Measurements from ENCODE around the gene CBLN4.

Gene CBLN4

DNA sequence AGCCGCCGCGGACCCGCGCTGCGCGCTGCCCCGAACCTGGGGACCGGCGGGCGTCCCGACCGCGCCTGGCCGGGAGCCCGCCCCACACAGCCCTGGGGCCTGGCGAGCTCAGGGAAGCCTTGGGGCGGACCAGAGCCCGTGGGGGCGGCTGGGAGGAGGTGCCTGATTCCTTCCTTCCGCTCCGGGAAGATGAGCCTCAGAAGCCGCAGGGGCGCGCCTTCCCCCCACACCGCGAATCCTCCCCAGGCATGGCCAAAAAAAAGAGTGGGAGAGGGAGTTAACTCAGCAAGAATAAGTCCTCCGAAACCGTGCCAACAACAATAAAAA is at the start of gene CBLN4:
Gene CBLN4, minus strand, starts transcription at position 131 of the 327 bp plus-strand sequence. CDS start 1,348 bp downstream, outside the sequence.
- no peak for DNase-seq (ENCODE audit: low read depth, low spot score)

DNA sequence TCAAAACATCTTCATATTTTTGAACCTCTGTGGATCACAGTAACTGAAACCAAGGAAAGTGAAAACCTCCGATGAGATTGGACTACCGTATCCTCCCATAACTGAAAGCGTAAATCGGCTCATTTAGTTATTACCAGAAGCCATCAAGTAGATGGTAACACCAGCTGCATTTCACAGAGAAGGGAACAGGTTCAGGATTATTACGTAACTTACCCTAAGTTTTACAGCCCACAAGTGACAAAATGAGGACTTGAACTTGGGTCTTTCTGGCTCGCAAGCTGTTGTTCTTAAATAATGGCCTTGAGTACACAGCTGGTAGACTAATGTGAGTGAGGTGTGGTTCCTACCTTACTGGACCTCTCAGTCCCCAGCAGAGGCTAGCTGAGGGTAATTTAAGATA is 37.9 kb upstream of the CBLN4 start:
- DNase-seq (ENCODE audit: low read depth, low spot score) = no peak

DNA sequence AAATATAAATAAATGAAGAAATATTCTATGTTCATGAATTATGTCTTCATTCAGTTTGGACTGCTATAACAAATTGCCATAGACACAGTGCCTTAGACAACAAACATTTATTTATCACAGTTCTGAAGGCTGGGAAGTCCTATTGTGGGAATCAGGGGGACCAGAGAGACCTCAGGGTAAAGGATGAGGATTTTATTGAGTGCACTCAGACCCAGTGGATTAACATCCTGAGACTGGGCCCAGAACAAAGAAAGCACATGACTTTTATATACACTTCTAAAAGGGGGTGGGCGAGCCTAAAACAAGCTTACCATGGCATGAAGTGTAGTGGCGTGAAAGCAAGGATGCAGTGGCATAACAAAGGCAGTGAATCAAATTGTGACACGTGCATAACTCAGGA is 26.9 kb upstream of the CBLN4 start:
- DNase-seq (ENCODE audit: low read depth, low spot score) = no peak

DNA sequence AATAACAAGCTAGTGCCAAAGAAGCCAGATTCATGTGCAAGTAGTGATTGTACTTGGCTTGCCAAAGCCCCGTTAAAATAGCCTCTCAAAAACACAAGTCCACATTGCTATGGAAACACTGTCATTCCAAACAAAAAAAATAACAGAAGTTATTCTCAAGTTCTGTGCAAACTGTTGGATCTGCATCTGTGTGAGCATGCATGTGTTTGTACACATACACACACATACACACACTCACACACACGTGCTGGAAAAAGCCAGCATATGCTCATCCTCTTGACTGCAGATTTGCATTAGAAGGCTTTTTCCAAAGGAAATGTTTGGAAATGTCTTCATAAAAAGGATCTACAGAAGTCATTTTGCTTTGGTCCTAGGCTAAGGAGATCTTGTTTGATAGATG is 13.4 kb upstream of the CBLN4 start:
- no peak for DNase-seq (ENCODE audit: low read depth, low spot score)

DNA sequence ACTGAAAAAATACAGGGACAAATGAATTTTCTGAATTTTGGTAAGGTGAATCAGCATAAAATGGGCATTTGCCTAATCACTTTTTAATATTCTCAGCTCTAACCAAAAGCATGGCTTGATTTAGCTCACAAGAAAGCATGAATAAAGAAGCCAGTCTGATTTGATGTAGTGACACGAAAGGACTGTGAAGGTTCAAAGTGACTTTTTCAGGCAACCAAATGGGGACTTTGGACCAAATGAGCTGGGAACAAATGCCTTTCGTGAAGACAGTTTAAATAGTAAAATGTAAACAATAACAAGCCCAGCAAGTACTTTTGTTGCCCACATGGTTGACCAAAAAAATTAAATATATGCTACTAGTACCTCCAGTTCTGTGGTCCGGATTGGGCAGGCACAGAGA is 12.9 kb upstream of the CBLN4 start:
- no peak for DNase-seq (ENCODE audit: low read depth, low spot score)

DNA sequence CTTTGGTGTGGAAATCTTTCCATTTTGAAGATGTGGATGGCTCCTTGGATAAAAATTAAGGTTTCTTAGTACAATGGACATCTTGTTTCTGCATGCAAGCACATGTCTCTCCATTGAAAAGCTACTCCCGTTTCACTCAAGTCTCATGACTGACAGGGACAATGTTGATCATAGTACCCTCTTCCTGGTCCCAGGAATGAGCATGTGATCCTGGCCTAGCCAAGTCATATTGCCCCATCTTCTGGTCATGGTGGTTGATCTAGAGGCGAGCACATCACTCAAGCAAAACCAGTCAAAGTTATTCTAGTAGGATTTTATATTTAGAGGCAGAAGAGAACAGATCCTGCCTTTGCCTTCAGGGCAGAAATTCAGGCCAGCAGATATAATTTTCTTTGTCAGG is 12.2 kb upstream of the CBLN4 start:
- no peak for DNase-seq (ENCODE audit: low read depth, low spot score)

DNA sequence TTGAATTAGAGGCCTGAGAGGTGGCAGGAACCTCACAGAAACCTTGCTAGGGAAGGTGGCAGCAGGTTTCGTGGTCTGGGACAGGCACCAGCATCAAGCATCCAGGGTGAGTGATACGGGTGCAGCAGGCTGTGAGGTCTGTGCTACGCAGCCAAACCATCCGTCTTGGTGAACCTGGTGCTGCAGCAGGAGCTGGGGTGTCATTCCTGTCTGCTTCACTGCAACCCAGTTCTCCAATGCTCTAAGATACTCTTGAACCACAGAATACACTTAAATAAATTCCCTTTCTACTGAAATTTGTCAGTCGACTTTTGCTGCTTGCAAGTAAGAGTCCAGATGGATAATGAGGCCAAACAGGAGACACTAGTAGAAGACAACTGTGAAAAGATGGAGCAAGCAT is 9.7 kb upstream of the CBLN4 start:
- no peak for DNase-seq (ENCODE audit: low read depth, low spot score)

DNA sequence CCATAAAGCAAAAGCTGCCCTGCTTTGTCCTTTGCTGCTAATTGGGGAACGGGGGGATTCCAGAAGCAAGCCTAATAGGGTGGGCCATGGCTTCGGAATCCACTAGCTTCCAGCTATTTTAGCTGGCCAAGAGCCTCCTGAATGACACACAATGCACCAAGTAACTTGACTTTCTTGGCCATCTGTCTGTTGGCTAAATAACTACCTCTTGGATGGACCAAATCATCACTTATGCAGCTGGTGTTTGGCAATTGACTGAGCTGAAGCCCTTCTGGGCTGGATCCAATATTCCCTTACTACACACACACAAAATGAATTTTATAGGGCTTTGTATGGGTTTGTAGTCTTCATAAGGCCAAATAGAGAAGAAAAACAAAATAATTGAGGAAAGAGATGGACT is 8.8 kb upstream of the CBLN4 start:
- DNase-seq (ENCODE audit: low read depth, low spot score) = no peak

DNA sequence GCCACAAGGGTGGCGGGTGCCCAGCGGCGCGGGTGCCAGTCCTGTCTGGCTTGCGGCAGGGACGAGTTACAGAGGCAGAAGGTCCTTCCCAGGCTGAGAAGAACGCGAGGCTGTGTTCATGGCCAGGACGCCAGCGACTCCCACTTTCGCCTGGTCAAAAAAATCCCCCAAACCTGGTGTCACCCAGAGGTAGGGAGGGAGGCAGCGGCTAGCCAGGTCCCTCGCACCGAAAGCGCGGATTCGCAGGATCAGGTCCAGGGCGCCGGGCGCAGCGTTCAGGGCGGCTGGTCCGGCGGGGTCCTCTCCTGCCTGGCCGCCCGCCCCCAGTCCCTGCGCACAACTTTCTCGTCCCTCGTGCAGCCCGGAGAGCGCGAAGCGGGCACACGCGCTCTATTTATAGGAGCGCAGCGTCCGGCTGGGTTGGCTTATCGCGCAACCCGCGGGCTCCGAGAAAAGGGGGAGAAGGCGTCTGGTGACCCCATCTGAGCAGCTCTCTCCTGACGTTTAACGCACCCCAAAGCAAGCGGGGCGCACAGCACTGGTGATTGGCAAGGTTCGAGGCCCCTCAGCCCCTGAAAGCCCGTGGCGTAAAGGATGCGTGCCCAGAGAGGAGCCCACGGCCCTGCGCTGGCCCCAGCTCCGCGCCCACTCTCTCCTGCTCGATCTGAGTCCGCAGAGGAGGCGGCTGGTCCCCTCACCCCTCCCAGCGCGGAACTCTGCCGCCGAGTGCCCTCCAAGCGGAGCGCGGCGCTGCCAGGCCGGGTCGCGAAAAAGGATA is 519 bp downstream of the CBLN4 start:
- DNase-seq (ENCODE audit: low read depth, low spot score) = no peak

DNA sequence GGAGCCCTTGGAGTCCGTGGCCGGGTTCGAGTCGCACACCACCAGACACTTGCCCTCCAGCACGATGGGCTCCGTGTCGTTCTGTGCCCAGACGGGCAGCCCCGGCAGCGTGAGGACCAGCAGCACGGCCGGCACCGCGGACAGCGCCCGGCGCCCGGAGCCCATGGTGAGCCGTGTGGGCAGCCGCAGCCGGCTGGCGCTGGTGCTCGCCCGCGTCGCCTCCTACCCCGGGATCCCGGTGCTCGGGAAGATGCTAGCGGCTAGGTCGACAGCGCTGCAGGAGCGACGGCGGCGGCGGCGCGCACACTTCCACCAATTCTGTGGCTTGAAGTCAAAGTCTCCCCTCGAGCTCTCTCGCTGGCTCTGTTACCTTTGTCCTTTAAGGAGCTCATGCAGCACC is 1.3 kb downstream of the CBLN4 start:
- no peak for DNase-seq (ENCODE audit: low read depth, low spot score)

DNA sequence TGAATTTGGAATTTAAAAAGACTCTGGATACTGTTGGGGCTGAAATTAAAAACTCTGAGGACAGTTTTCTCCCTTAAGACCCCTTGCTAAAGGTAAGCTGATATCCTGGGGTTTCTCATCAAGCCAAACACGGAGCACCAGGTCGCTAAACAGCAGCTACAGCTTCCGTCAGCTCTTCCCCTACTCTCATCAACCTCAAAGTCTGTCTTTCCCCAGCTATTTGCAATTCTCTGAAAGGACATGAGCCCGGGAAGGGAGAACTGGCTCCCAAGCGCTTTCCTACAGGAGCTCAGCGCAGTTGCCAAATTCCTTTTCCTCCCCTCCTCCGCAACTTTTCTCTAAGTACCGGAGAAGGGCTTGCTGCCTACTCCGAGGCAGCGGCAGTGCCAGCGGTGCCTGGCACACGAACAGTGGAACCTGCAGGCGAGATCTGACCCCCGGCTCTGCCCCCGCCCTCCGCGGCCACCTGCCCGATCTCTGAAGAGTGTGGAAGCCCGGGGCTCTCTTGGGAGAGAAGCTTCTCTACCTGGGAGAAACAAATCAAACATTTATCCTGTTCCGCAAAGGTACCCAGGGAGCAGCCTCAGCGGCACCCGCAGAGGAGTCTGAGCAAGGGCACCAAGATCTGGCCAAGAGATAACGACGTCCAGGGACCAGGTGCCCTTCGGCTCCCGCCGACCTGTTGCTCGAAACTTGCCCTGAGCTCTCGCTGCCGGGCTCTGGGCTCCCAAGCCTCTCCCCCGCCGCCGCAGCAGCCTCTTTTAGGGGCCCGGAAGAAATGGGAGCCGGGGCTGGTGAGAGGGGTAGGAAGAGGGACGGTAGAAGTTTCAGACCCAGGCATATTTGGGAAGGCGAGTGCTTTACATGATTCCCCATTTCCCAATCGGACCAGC is 2.2 kb downstream of the CBLN4 start:
- DNase-seq (ENCODE audit: low read depth, low spot score) = no peak

DNA sequence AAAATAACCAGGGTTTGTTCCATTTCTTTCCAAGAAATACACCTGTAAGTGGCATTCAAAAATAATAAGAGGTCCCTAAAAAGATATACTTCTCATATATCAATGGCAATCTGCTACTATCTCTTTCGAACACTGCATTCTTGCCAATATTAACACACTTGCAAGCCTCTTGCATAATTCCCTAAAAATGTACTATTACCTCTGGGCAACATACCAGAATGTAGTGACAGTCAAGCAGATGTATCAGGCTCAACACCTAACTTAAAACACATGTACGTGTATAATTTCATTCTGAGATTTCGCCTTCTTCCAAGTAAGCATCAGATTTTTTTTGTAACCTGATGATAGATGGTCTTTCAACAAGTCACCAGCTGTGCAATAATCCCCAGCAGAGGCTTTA is 3.4 kb downstream of the CBLN4 start:
- DNase-seq (ENCODE audit: low read depth, low spot score) = no peak

DNA sequence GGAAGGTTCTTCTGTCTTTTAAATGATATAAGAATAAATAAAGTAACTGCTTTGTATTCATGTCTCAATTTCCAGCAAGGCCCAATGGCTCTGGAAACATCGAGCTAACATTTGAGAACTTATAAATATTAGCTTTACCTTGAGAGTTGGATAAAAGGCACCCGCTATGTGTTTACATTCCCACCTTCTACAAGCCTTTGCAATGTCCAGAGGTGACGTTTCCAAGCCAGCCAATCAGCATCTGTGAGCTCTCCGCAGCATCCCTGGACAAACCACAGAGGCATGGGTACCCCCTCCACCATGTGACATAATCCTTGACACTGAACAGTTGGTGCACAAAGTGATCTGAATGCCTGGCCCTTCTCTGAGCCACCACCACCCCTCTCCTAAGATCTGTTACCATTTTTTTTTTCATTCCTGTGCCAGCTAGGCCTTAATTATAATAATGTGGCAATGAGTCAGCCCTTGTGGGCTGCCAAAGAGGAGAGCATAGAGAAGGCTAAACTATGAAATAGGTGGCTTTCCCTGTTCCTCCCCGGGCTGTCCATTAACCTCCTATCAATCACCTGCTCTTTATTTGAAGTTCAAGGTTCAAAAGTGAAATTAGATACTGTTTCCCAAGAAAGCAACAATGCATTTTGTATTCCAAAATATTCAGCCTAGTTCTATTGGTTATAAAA is 4.1 kb downstream of the CBLN4 start:
- DNase-seq (ENCODE audit: low read depth, low spot score) = no peak

DNA sequence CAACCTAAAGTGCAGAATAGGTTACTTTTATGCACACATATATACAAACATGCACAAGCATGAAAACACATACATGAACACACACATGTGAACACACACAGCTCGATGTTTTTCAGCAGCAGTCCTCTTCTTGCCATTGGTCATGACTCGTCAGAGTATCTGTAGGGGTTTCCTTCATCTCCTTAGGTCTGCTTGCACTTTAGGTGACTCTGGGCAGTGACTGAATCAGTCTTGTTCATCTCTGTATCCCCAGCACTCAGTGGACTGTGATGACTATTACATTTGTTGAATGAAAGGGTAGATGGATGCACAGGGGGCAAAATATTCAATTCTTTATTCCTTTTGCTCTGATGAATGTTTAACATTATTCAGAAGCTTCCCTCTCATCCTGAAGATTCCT is 26.8 kb downstream of the CBLN4 start:
- DNase-seq (ENCODE audit: low read depth, low spot score) = no peak

DNA sequence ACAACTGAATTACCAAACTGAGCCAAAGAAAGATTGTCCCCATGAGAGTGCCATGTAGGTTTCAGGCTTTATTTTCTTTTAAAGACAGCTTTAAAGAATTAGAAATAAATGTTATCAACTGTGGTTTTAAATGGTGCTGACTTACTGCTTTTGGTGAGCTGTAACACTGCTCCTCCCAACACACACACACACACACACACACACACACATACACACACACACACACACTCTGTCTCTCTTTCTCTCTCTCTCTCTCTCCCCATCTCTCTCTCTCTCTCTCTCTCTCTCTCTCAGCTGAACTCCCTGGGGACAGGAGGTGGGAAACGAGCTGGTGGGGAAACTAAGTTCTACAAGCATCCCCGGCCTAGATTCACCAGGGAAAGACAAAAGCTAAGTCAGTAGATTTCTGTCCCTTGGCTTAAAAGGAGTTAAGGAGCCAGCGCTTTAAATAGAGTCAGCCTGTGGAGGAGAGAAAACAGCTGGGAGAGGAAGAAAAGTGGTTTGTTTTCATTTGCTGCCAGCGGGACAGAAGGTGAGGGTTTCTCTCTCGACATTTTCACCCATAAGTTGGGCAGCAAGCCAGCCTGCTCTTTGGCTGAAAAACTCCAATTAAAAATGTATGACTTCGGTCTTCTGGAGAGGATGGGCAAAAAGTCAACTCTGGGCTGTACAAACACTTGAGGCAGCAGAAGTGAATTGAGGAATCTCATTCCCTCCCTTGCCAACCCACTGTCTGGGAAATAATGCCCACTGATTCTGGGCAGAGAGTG is 27.4 kb downstream of the CBLN4 start:
- DNase-seq (ENCODE audit: low read depth, low spot score) = no peak

DNA sequence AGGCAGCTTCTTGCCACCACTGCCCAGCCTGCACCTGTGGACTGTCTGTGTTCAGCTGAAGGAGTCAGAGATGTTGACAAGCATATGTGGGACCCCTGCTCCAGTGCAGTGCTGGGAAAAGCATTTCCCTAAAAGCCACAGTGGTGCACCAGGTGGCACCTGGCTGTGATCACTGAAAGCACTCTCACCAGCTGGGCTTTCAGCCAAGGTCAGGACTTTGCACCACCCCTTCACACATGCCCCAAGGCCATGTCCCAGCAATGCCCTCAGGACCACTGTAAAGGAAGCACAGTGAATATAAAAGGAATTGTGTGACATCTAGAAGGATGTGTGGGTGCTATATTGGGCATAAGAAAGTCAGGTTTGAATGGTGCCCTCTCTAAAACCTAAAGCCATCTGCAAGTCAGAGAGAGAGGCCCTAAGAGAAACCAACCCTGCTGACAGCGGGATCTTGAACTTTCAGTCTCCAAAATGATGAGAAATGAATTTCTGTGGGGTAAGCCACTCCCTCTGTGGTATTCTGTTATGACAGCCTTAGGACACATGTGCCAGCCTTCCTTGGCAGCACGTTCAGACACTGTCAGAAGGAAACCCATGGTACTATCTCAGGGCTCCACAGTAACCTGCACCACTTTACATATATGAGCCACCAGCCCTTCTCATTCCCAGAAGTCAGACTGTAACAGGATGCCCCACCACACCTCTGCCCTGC is 30.7 kb downstream of the CBLN4 start:
- DNase-seq (ENCODE audit: low read depth, low spot score) = no peak

DNA sequence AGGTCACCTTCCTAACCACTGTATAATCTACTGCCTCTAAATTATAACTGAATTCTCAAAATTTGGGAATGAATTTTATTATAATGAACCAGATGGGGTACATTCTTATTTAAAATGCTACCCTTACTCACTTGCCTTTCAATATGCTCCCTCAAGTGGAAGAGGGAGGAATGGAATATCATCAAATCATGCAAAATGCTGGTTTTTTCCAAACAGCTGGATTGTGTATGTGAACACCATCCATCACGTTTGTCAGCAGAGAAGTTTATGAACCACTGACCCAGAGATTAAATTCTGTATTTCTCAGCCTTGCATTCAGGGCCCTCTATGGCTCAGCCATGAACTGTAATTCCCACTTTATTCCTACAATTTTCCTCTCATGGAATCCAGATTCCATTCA is 40.5 kb downstream of the CBLN4 start:
- no peak for DNase-seq (ENCODE audit: low read depth, low spot score)

DNA sequence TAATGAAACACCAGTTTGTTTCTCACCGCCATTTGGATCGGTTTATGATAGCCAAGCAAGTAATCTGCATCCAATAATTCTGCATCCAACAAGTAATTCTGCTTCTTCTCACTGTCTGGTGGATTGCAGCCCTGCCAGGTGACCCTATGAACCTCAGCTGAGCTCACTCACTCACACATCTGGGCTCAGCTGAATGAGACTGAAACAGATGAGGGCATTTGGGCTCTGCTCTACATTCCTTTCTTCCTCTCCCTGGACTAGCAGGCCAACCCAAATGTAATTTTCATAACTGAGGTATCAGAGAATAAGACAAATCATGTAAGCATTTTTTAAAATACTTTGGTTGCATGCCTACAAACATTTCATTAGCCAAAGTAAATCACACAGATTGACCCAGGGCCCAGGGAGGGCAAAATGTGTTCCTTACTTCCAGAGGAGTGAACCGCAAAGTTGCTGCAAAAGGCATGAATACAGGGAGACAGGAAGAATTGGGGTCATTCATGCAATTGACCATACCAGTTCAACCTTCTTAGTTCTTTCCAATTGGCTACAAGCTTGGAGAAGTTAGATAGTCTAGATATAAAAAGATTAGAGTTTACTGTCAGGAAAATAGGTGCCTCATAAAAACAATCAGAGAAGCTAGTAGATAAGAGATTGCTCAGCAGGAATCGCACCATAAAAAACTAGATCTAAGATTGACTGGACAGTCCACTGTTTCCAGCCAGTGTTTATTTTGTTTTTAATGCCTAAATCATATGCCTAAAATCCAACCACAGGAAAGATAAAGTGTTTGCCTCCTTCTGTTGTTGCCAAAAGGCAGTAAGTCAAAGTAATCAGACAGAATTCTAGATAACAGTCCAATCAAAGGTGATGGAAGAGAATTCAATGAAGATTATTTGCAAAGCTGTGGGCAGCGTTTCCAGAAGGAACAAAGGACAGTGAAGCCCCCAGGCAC is 43.7 kb downstream of the CBLN4 start:
- no peak for DNase-seq (ENCODE audit: low read depth, low spot score)

DNA sequence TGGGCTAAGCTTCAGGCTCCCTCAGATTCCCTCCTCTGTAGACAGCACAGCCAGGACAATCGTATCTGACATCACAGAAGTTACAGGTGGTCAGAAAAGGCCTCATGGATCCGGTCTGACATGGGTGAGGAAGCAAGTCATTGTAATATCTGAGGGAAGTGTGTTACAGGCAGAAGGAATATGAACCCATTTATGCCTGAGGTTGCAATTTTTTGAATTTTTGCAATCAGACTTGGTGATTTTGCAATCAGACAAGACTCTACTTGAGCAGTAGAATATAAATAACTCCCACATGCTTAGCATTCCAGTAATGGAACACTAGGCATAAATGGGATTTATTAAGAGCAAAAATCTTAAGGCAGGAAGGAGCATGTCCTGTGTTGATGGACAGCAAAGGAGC is 52.1 kb downstream of the CBLN4 start:
- no peak for DNase-seq (ENCODE audit: low read depth, low spot score)

DNA sequence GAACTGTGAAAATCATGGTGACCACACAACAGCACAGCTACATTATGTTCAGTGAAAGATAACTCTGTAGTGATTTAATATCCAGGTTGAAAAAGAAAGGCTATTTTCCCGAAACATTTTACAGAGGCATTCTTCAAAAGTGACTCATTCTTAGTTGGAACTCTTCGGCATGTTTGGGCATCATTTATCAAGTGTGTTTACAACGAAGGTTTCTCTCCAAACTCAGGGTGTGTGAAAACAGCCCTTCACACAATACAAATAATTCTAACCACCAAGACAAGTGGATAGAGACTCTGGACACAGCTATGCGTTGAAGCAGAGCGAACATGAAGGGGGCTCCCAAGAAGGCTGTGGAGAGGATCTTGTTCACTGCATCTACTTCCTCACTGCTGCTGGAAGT is 57.6 kb downstream of the CBLN4 start:
- no peak for DNase-seq (ENCODE audit: low read depth, low spot score)

Measured in activated naive CD8-positive, alpha-beta T cell treated with anti-CD3 and anti-CD28 coated beads, Interleukin-2, amount 50 U/mL, for 16 hours (primary cell).